ENCODE measurements around the gene SEMA3B. TPM values are rescaled to one million over a fixed set of nuclear protein-coding genes. Genes with fewer than 3 reads are reported as not detected.
A peak's percentile ranks its signal among the peaks of the same experiment; 100 is the strongest.

The SEMA3B gene
- total RNA-seq, 1 experiment from 2014 or later: 6.4 TPM

DNA sequence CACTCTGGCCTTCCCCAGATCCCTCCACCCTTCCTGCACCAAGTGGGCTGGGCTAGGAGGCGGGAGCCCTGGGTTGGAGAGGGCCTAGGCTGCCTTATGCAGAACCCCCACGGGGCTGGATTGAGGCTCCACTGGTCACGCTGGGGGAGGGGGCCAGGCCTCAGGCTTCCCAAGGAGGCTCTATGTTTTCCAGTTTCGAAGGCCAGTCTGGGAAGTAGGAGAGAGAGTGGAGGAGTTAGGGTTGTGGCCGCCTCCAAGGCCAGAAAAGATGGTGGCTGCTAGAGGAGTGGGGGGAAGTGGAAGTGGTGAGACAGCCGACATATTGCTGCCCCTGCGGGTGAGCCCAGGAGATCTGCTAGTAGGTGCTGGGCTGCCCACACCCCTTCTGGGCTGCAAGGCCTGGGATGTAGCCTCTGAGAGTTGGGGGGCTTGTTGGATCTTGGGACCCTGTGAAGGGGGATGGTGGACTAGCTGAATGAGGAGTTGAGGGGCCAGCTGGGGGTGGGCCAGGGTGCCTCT lies 31.8 kb upstream of the SEMA3B start:
- Histone ChIP-seq H3K4me1 (ENCODE audit: insufficient read depth, low read length) (peaks cover 12% of the 10 kb centered on the region; the same call in 1 of the 2 replicates), H4K20me1 (ENCODE audit: control insufficient read depth, insufficient read depth, insufficient read length) (no peaks in the 10 kb centered on the region), H2AK5ac (ENCODE audit: insufficient read length, low read length) (no peak overlapping the region)

More for the DNA sequence above, 31.8 kb upstream of the SEMA3B start:
- no peak overlapping the region for H2BK15ac ChIP-seq (ENCODE audit: low read depth, low read length)
- H3K23me2 ChIP-seq (ENCODE audit: insufficient read length, low read depth, low read length, poor library complexity, severe bottlenecking): peaks cover 17% of the 10 kb centered on the region
- peak overlapping the region; percentile 33 for H3K9ac ChIP-seq (ENCODE audit: extremely low read depth, insufficient read length, low read length)
- no peak overlapping the region for H2BK20ac ChIP-seq (ENCODE audit: low read depth, low read length, poor library complexity, severe bottlenecking)
- no peak for DNase-seq
- H3K9me3 ChIP-seq (ENCODE audit: control insufficient read depth, low read depth, low read length): no peaks in the 10 kb centered on the region
- H3K14ac ChIP-seq (ENCODE audit: insufficient read depth, low read length): peak overlapping the region; percentile 18; the same call in 1 of the 2 replicates
- no peaks in the 10 kb centered on the region for H3K27me3 ChIP-seq (ENCODE audit: insufficient read depth, low read length)
- no peak overlapping the region for H4K5ac ChIP-seq (ENCODE audit: insufficient read length, low read depth, low read length)
- no peak overlapping the region for H3K56ac ChIP-seq (ENCODE audit: insufficient read length, low read depth, low read length)
- peaks cover 6% of the 10 kb centered on the region for H3K79me1 ChIP-seq (ENCODE audit: insufficient read depth, low read depth, low read length, poor library complexity, severe bottlenecking)
- H3T11ph ChIP-seq (ENCODE audit: low read length): no peak overlapping the region
- H3K4me1 Mint-ChIP-seq: peaks cover 59 to 67% of the 10 kb centered on the region in 2 experiments
- no peak overlapping the region for H4K8ac ChIP-seq (replicated peaks; ENCODE audit: insufficient read length, low read depth, low read length)
- H3K27me3 Mint-ChIP-seq (ENCODE audit: low read depth): peaks cover 5% of the 10 kb centered on the region
- no CpG with 5 or more reads among the region's 7 CpGs for WGBS (ENCODE audit: extremely low coverage, insufficient read length, low lambda C conversion rate)
- no peak overlapping the region for H3K4ac ChIP-seq (ENCODE audit: low read depth, low read length)
- H3K27ac Mint-ChIP-seq: peak overlapping the region; percentile 81 to 99 (median 91)
- no peak overlapping the region for H2BK12ac ChIP-seq (ENCODE audit: insufficient read length, low read depth, low read length)
- H3K79me2 ChIP-seq (ENCODE audit: insufficient read depth, low read length): peaks cover 25% of the 10 kb centered on the region; the same call in 1 of the 2 replicates
- no peak overlapping the region for H3K23ac ChIP-seq (ENCODE audit: insufficient read length, low read depth, low read length)
- no peaks in the 10 kb centered on the region for H3K9me3 Mint-ChIP-seq
- peak overlapping the region; percentile 96 to 99 for H3K4me3 Mint-ChIP-seq
- TF ChIP-seq, protein P1, sequence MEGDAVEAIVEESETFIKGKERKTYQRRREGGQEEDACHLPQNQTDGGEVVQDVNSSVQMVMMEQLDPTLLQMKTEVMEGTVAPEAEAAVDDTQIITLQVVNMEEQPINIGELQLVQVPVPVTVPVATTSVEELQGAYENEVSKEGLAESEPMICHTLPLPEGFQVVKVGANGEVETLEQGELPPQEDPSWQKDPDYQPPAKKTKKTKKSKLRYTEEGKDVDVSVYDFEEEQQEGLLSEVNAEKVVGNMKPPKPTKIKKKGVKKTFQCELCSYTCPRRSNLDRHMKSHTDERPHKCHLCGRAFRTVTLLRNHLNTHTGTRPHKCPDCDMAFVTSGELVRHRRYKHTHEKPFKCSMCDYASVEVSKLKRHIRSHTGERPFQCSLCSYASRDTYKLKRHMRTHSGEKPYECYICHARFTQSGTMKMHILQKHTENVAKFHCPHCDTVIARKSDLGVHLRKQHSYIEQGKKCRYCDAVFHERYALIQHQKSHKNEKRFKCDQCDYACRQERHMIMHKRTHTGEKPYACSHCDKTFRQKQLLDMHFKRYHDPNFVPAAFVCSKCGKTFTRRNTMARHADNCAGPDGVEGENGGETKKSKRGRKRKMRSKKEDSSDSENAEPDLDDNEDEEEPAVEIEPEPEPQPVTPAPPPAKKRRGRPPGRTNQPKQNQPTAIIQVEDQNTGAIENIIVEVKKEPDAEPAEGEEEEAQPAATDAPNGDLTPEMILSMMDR (conservative IDR thresholded peaks at IDR 0.05): no peak
- peak overlapping the region; percentile 91 for H3K4me2 ChIP-seq (ENCODE audit: insufficient read depth, insufficient read length, low read length)
- H3K27ac ChIP-seq (ENCODE audit: insufficient read length, low read depth, low read length): no peak overlapping the region
- peaks cover 2 to 7% (median 4%) of the 10 kb centered on the region in 3 experiments; a peak in 2 of 7 replicates for H3K36me3 Mint-ChIP-seq (ENCODE audit: insufficient read depth in 1 of 3, low read depth in 3 of 3)
- H3K18ac ChIP-seq (ENCODE audit: insufficient read length, low read depth, low read length): no peak overlapping the region
- no peak overlapping the region for H2AFZ ChIP-seq (ENCODE audit: low read length)
- no peak overlapping the region for H2BK120ac ChIP-seq (ENCODE audit: low read depth, low read length, poor library complexity, severe bottlenecking)
- no peak overlapping the region for H2BK5ac ChIP-seq (ENCODE audit: insufficient read length, low read length)
- no peak overlapping the region for H4K91ac ChIP-seq (ENCODE audit: insufficient read length, low read depth, low read length)
